Measurements from ENCODE around the gene RAD51B.

Gene RAD51B

GRCh38 chr14:68369281-68370056, 549.9 kb downstream of the RAD51B start:
- no peak overlapping the region for H3K4me3 ChIP-seq (ENCODE audit: low read length)
- peaks cover 8% of the 10 kb centered on the region for H3K27me3 ChIP-seq (ENCODE audit: control insufficient read depth, insufficient read depth, low read length)
- no peak overlapping the region for H3K9ac ChIP-seq (ENCODE audit: low read length)
- H3K9me3 ChIP-seq (ENCODE audit: control insufficient read depth, low read depth, low read length), result no peaks in the 10 kb centered on the region
- no peak overlapping the region for H3K27ac ChIP-seq (ENCODE audit: low read length)
- peaks cover 33% of the 10 kb centered on the region for H3K4me1 ChIP-seq (ENCODE audit: control insufficient read depth, low read depth, low read length)
- no peaks in the 10 kb centered on the region for H3K36me3 ChIP-seq (ENCODE audit: control insufficient read depth, low read depth, low read length)

- H3K27me3 ChIP-seq (ENCODE audit: control insufficient read depth, insufficient read depth, low read length), result peaks cover 8% of the 10 kb centered on the region
- H3K9me3 ChIP-seq (ENCODE audit: control insufficient read depth, low read depth, low read length), result no peaks in the 10 kb centered on the region
- no peak overlapping the region for H3K9ac ChIP-seq (ENCODE audit: low read length)
- H3K27ac ChIP-seq (ENCODE audit: low read length), result no peak overlapping the region
- H3K4me3 ChIP-seq (ENCODE audit: low read length), result no peak overlapping the region
- H3K4me1 ChIP-seq (ENCODE audit: control insufficient read depth, low read depth, low read length), result peaks cover 28% of the 10 kb centered on the region
- no peaks in the 10 kb centered on the region for H3K36me3 ChIP-seq (ENCODE audit: control insufficient read depth, low read depth, low read length)
Measured at GRCh38 chr14:68370057-68370360, 550.4 kb downstream of the RAD51B start.

GRCh38 chr14:68372368-68372767, 552.8 kb downstream of the RAD51B start:
- Histone ChIP-seq H3K27me3 (ENCODE audit: control insufficient read depth, insufficient read depth, low read length) (no peaks in the 10 kb centered on the region), H3K27ac (ENCODE audit: low read length) (no peak overlapping the region), H3K4me3 (ENCODE audit: low read length) (no peak overlapping the region), H3K9me3 (ENCODE audit: control insufficient read depth, low read depth, low read length) (no peaks in the 10 kb centered on the region), H3K9ac (ENCODE audit: low read length) (no peak overlapping the region), H3K4me1 (ENCODE audit: control insufficient read depth, low read depth, low read length) (peaks cover 15% of the 10 kb centered on the region), H3K36me3 (ENCODE audit: control insufficient read depth, low read depth, low read length) (no peaks in the 10 kb centered on the region)

GRCh38 chr14:68373124-68373646, 553.6 kb downstream of the RAD51B start:
- Histone ChIP-seq H3K4me1 (ENCODE audit: control insufficient read depth, low read depth, low read length) (peaks cover 15% of the 10 kb centered on the region), H3K9me3 (ENCODE audit: control insufficient read depth, low read depth, low read length) (no peaks in the 10 kb centered on the region), H3K27me3 (ENCODE audit: control insufficient read depth, insufficient read depth, low read length) (no peaks in the 10 kb centered on the region), H3K9ac (ENCODE audit: low read length) (no peak overlapping the region), H3K36me3 (ENCODE audit: control insufficient read depth, low read depth, low read length) (no peaks in the 10 kb centered on the region), H3K27ac (ENCODE audit: low read length) (no peak overlapping the region), H3K4me3 (ENCODE audit: low read length) (no peak overlapping the region)

- no peaks in the 10 kb centered on the region for H3K27me3 ChIP-seq (ENCODE audit: control insufficient read depth, insufficient read depth, low read length)
- H3K4me1 ChIP-seq (ENCODE audit: control insufficient read depth, low read depth, low read length), result peaks cover 15% of the 10 kb centered on the region
- H3K27ac ChIP-seq (ENCODE audit: low read length), result no peak overlapping the region
- no peaks in the 10 kb centered on the region for H3K36me3 ChIP-seq (ENCODE audit: control insufficient read depth, low read depth, low read length)
- H3K9ac ChIP-seq (ENCODE audit: low read length), result no peak overlapping the region
- H3K4me3 ChIP-seq (ENCODE audit: low read length), result no peak overlapping the region
- H3K9me3 ChIP-seq (ENCODE audit: control insufficient read depth, low read depth, low read length), result no peaks in the 10 kb centered on the region
Measured at GRCh38 chr14:68373847-68374444, 554.4 kb downstream of the RAD51B start.

GRCh38 chr14:68374682-68375081, 555.1 kb downstream of the RAD51B start:
- Histone ChIP-seq H3K4me3 (ENCODE audit: low read length) (no peak overlapping the region), H3K27me3 (ENCODE audit: control insufficient read depth, insufficient read depth, low read length) (no peaks in the 10 kb centered on the region), H3K9ac (ENCODE audit: low read length) (no peak overlapping the region), H3K27ac (ENCODE audit: low read length) (no peak overlapping the region), H3K9me3 (ENCODE audit: control insufficient read depth, low read depth, low read length) (no peaks in the 10 kb centered on the region), H3K4me1 (ENCODE audit: control insufficient read depth, low read depth, low read length) (peaks cover 15% of the 10 kb centered on the region), H3K36me3 (ENCODE audit: control insufficient read depth, low read depth, low read length) (no peaks in the 10 kb centered on the region)

GRCh38 chr14:68375376-68375775, 555.8 kb downstream of the RAD51B start:
- Histone ChIP-seq H3K4me1 (ENCODE audit: control insufficient read depth, low read depth, low read length) (peaks cover 15% of the 10 kb centered on the region), H3K27ac (ENCODE audit: low read length) (no peak overlapping the region), H3K27me3 (ENCODE audit: control insufficient read depth, insufficient read depth, low read length) (no peaks in the 10 kb centered on the region), H3K9ac (ENCODE audit: low read length) (no peak overlapping the region), H3K9me3 (ENCODE audit: control insufficient read depth, low read depth, low read length) (no peaks in the 10 kb centered on the region), H3K36me3 (ENCODE audit: control insufficient read depth, low read depth, low read length) (no peaks in the 10 kb centered on the region), H3K4me3 (ENCODE audit: low read length) (no peak overlapping the region)

- Histone ChIP-seq H3K9ac (ENCODE audit: low read length) (no peak overlapping the region), H3K36me3 (ENCODE audit: control insufficient read depth, low read depth, low read length) (no peaks in the 10 kb centered on the region), H3K4me1 (ENCODE audit: control insufficient read depth, low read depth, low read length) (peaks cover 15% of the 10 kb centered on the region), H3K27me3 (ENCODE audit: control insufficient read depth, insufficient read depth, low read length) (no peaks in the 10 kb centered on the region), H3K27ac (ENCODE audit: low read length) (no peak overlapping the region), H3K9me3 (ENCODE audit: control insufficient read depth, low read depth, low read length) (no peaks in the 10 kb centered on the region), H3K4me3 (ENCODE audit: low read length) (no peak overlapping the region)
Measured at GRCh38 chr14:68376067-68376779, 556.6 kb downstream of the RAD51B start.

GRCh38 chr14:68377006-68377405, 557.4 kb downstream of the RAD51B start:
- no peaks in the 10 kb centered on the region for H3K9me3 ChIP-seq (ENCODE audit: control insufficient read depth, low read depth, low read length)
- peaks cover 10% of the 10 kb centered on the region for H3K4me1 ChIP-seq (ENCODE audit: control insufficient read depth, low read depth, low read length)
- H3K4me3 ChIP-seq (ENCODE audit: low read length), result no peak overlapping the region
- no peaks in the 10 kb centered on the region for H3K27me3 ChIP-seq (ENCODE audit: control insufficient read depth, insufficient read depth, low read length)
- H3K36me3 ChIP-seq (ENCODE audit: control insufficient read depth, low read depth, low read length), result no peaks in the 10 kb centered on the region
- H3K9ac ChIP-seq (ENCODE audit: low read length), result no peak overlapping the region
- H3K27ac ChIP-seq (ENCODE audit: low read length), result no peak overlapping the region

- Histone ChIP-seq H3K9ac (ENCODE audit: low read length) (no peak overlapping the region), H3K27ac (ENCODE audit: low read length) (no peak overlapping the region)
Measured at GRCh38 chr14:68377459-68377858, 557.9 kb downstream of the RAD51B start.

GRCh38 chr14:68379510-68380328, 560.1 kb downstream of the RAD51B start:
- H3K27ac ChIP-seq (ENCODE audit: low read length), result no peak overlapping the region
- no peak overlapping the region for H3K4me3 ChIP-seq (ENCODE audit: low read length)
- H3K27me3 ChIP-seq (ENCODE audit: control insufficient read depth, insufficient read depth, low read length), result no peaks in the 10 kb centered on the region
- H3K36me3 ChIP-seq (ENCODE audit: control insufficient read depth, low read depth, low read length), result no peaks in the 10 kb centered on the region
- H3K9me3 ChIP-seq (ENCODE audit: control insufficient read depth, low read depth, low read length), result no peaks in the 10 kb centered on the region
- no peak overlapping the region for H3K9ac ChIP-seq (ENCODE audit: low read length)
- no peaks in the 10 kb centered on the region for H3K4me1 ChIP-seq (ENCODE audit: control insufficient read depth, low read depth, low read length)

More at GRCh38 chr14:68377459-68377858, 557.9 kb downstream of the RAD51B start:
- Histone ChIP-seq H3K36me3 (ENCODE audit: control insufficient read depth, low read depth, low read length) (no peaks in the 10 kb centered on the region), H3K4me1 (ENCODE audit: control insufficient read depth, low read depth, low read length) (peaks cover 6% of the 10 kb centered on the region), H3K9me3 (ENCODE audit: control insufficient read depth, low read depth, low read length) (no peaks in the 10 kb centered on the region), H3K27me3 (ENCODE audit: control insufficient read depth, insufficient read depth, low read length) (no peaks in the 10 kb centered on the region), H3K4me3 (ENCODE audit: low read length) (no peak overlapping the region)

Data from iPS-18a (cell line).